ENCODE data around the gene XIRP1.
A peak's percentile ranks its signal among the peaks of the same experiment; 100 is the strongest.

Gene XIRP1

DNA sequence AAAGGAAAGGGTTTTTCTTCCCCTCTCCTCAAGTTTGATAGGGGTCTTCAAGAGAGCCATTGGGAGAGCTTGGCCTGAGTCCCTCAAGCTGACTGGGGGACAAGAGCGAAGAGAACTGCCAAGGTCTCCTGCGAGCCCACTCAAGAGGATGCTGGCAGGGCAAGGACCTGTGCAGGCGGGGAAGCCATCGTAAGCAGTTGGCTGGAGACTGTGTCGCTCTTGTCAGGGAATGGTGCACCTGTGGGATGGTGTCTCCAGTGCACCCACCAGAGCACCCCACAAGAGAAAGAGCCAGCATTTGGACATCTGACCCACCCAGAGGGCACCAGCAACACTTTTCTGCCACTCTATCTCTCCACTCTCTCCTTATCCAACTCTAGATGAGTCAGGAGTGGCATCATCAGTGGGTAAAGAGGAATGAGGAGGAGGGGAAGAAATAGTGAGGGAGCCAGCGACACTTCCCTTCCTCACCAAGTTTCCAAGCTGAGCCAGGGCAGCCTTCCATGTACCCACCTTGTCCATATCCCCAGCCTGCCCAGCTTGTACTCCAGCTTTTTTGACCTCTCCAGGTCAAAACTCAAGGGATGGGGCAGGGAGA, 13.6 kb upstream of the XIRP1 start:
- Histone ChIP-seq H3K27ac (ENCODE audit: low read length) (no peak overlapping the region), H3K4me2 (ENCODE audit: low read length) (peak overlapping the region; percentile 26), H3K4me3 (ENCODE audit: low read length) (no peak overlapping the region), H3K4me1 (ENCODE audit: low read length) (peaks cover 46% of the 10 kb centered on the region), H3K79me2 (ENCODE audit: low read length) (no peaks in the 10 kb centered on the region), H4K20me1 (ENCODE audit: insufficient read depth, low read length) (no peaks in the 10 kb centered on the region), H3K27me3 (ENCODE audit: low read depth, low read length) (peaks cover 30% of the 10 kb centered on the region), H3K9me3 (ENCODE audit: insufficient read depth, low read length) (peaks cover 3% of the 10 kb centered on the region; the same call in 1 of the 2 replicates), H3K36me3 (replicated peaks; ENCODE audit: low read depth, low read length) (no peaks in the 10 kb centered on the region), H2AFZ (ENCODE audit: low read depth, low read length) (no peak overlapping the region), H3K9ac (ENCODE audit: low read length) (no peak overlapping the region)
- no peak for TF ChIP-seq CTCF (IDR thresholded peaks at IDR 0.05; ENCODE audit: low read depth, low read length)
- no peak for TF ChIP-seq EZH2phosphoT487 (IDR thresholded peaks at IDR 0.05; ENCODE audit: low read depth)

- Histone ChIP-seq H3K4me1 (ENCODE audit: low read length) (peaks cover 38% of the 10 kb centered on the region), H3K9ac (ENCODE audit: low read length) (no peak overlapping the region), H3K9me3 (ENCODE audit: insufficient read depth, low read length) (peaks cover 3% of the 10 kb centered on the region; the same call in 1 of the 2 replicates), H4K20me1 (ENCODE audit: insufficient read depth, low read length) (no peaks in the 10 kb centered on the region), H3K27ac (ENCODE audit: low read length) (no peak overlapping the region), H3K4me3 (ENCODE audit: low read length) (no peak overlapping the region), H3K27me3 (ENCODE audit: low read depth, low read length) (peaks cover 30% of the 10 kb centered on the region), H3K79me2 (ENCODE audit: low read length) (no peaks in the 10 kb centered on the region), H3K36me3 (replicated peaks; ENCODE audit: low read depth, low read length) (no peaks in the 10 kb centered on the region), H3K4me2 (ENCODE audit: low read length) (no peak overlapping the region), H2AFZ (ENCODE audit: low read depth, low read length) (no peak overlapping the region)
- TF ChIP-seq EZH2phosphoT487 (IDR thresholded peaks at IDR 0.05; ENCODE audit: low read depth), result no peak
- TF ChIP-seq CTCF (IDR thresholded peaks at IDR 0.05; ENCODE audit: low read depth, low read length), result no peak
Observed at GRCh38 chr3:39205131-39205530, 12.7 kb upstream of the XIRP1 start.

- Histone ChIP-seq H3K4me2 (ENCODE audit: low read length) (no peak overlapping the region), H3K36me3 (replicated peaks; ENCODE audit: low read depth, low read length) (no peaks in the 10 kb centered on the region), H3K27me3 (ENCODE audit: low read depth, low read length) (peaks cover 30% of the 10 kb centered on the region), H3K9ac (ENCODE audit: low read length) (no peak overlapping the region), H3K27ac (ENCODE audit: low read length) (no peak overlapping the region), H4K20me1 (ENCODE audit: insufficient read depth, low read length) (no peaks in the 10 kb centered on the region), H3K4me3 (ENCODE audit: low read length) (no peak overlapping the region), H3K9me3 (ENCODE audit: insufficient read depth, low read length) (no peaks in the 10 kb centered on the region), H3K4me1 (ENCODE audit: low read length) (peaks cover 27% of the 10 kb centered on the region), H3K79me2 (ENCODE audit: low read length) (no peaks in the 10 kb centered on the region), H2AFZ (ENCODE audit: low read depth, low read length) (no peak overlapping the region)
- TF ChIP-seq EZH2phosphoT487 (IDR thresholded peaks at IDR 0.05; ENCODE audit: low read depth), result no peak
- TF ChIP-seq CTCF (IDR thresholded peaks at IDR 0.05; ENCODE audit: low read depth, low read length), result no peak
Observed at GRCh38 chr3:39203860-39204259, 11.5 kb upstream of the XIRP1 start.

GRCh38 chr3:39203402-39203801, 11.0 kb upstream of the XIRP1 start:
- Histone ChIP-seq H3K27ac (ENCODE audit: low read length) (no peak overlapping the region), H3K4me3 (ENCODE audit: low read length) (no peak overlapping the region), H3K27me3 (ENCODE audit: low read depth, low read length) (peaks cover 30% of the 10 kb centered on the region), H3K4me1 (ENCODE audit: low read length) (peaks cover 23% of the 10 kb centered on the region), H3K9ac (ENCODE audit: low read length) (no peak overlapping the region), H3K79me2 (ENCODE audit: low read length) (no peaks in the 10 kb centered on the region), H3K9me3 (ENCODE audit: insufficient read depth, low read length) (no peaks in the 10 kb centered on the region), H3K36me3 (replicated peaks; ENCODE audit: low read depth, low read length) (no peaks in the 10 kb centered on the region), H2AFZ (ENCODE audit: low read depth, low read length) (no peak overlapping the region), H3K4me2 (ENCODE audit: low read length) (no peak overlapping the region), H4K20me1 (ENCODE audit: insufficient read depth, low read length) (no peaks in the 10 kb centered on the region)
- TF ChIP-seq EZH2phosphoT487 (IDR thresholded peaks at IDR 0.05; ENCODE audit: low read depth) (0 out of 2 replicates have a peak, but pooled peaks have one; percentile 31), CTCF (IDR thresholded peaks at IDR 0.05; ENCODE audit: low read depth, low read length) (no peak)

All from OCI-LY3 (cell line).